ENCODE results near the gene TGIF2.
A peak's percentile ranks its signal among the peaks of the same experiment; 100 is the strongest.

The TGIF2 gene

DNA sequence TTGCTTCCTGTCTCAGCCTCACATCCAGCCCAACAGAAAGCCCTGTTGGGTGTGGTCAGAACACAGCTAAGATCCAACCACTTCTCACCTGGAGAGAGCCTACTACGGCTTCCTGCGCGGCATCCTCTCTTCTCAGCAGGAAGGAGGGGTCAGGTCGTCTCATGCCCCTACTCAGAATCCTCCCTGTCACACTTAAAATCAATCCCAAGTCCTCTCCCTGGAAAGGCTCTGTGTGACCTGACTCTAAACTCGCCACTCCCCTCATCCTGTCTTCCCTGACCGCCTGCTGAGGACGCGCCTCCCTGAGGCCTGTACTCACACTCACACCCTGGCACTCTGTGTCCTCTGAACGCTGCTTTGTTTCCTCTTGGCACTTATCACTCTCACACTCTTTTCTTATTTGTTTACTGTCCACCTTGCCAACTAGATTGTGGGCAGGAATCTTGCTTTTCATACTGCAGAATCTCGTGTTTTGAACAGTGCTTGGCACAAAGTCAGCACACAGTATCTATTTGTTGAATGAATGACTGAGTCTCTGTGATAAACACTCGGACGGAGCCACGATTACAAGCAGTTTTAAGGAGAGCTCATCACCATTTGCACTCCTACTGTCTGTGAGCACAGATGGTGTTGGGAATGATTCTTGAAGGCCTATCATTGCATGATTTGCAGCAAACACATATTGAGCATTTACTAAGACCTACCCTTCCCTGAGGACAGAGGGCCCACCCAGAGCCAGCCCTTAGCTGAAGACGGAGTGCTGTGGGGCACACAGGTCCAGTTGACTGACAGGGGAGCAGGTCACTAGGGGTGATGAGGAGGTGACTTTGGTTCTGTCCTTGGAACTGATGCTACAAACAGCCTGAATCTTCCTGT, 50.9 kb downstream of the TGIF2 start:
- TF ChIP-seq, protein P1, sequence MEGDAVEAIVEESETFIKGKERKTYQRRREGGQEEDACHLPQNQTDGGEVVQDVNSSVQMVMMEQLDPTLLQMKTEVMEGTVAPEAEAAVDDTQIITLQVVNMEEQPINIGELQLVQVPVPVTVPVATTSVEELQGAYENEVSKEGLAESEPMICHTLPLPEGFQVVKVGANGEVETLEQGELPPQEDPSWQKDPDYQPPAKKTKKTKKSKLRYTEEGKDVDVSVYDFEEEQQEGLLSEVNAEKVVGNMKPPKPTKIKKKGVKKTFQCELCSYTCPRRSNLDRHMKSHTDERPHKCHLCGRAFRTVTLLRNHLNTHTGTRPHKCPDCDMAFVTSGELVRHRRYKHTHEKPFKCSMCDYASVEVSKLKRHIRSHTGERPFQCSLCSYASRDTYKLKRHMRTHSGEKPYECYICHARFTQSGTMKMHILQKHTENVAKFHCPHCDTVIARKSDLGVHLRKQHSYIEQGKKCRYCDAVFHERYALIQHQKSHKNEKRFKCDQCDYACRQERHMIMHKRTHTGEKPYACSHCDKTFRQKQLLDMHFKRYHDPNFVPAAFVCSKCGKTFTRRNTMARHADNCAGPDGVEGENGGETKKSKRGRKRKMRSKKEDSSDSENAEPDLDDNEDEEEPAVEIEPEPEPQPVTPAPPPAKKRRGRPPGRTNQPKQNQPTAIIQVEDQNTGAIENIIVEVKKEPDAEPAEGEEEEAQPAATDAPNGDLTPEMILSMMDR (IDR thresholded peaks at IDR 0.05), result peak; percentile 31; the same call in 1 of the 2 replicates

DNA sequence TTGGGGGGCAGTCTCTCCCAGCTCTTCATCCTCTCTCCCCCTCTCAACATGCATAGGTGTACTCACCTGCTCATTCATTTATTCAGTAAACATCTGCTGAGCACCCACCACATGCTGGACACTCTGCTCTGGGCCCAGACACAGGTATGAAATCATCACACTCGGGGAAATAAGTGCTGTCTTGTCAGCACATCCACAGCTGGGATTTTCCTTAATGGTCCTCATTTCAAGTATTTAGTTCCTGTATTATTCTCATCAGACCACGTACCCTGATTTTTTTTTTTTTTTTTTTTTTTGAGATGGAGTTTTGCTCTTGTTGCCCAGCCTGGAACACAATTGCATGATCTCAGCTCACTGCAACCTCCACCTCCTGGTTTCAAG, 51.5 kb downstream of the TGIF2 start:
- TF ChIP-seq, protein P1 (IDR thresholded peaks at IDR 0.05), result no peak

DNA sequence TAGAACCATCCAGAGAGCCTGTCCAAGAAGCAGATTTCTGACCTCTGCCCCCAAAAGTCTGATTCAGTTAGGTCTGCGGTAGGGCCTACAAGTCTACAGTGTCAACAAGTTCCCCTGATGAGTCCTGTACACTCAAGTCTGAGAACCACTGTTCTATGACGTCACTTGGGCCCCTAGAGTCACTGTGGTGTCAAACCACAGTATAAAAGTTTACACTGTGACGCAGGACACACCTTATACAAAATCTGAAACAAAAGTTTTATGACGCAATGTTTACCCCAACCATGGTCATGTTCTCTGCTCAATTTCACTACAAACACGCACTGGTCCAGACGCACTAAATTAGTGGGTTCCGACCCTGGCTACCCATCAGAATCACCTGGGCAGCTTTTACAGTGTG, 54.7 kb downstream of the TGIF2 start:
- TF ChIP-seq, protein P1 (IDR thresholded peaks at IDR 0.05), result no peak

DNA sequence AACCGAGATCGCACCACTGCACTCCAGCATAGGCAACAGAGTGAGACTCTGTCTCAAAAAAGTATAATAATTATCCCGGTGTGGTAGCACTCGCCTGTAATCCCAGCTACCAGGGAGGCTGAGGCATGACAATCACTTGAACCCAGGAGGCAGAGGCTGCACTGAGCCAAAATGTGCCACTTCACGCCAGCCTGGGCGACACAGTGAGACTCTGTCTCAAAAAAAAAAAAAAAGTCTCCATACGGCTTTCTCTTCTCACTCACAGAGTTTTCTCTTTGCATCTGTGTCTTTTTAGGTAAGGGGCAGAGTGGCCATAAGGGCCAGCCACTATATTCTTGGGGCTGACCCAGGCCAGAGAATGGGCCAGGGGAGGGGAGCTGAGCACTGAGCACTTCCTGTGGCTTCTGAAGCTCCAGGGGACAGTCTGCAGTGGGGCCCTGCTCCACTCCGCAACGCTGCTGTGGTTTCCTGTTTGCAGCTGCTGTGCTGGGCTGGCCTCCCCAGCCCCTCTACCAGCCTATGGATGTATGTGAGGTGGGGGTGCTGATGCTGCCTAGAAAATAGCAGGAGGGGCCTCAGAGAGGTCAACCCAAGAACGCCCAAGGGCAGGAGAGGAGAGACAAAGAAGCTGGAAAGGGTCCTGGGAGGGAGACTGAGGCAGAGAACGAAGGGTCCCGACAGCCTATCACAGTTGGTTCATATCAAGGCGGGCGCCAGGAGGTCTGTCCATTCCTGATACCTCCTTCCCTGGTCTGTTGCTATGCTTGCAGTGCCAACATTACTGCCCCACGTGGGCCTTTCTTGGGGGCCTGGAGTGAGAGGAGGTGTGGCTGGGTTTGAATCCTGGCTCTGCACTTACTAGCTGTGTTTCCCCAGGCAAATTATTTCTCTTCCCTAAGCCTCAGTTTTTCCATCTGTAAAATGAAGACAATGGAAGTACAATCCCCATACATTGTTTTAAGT, 56.6 kb downstream of the TGIF2 start:
- TF ChIP-seq, protein P1 (IDR thresholded peaks at IDR 0.05), result no peak

DNA sequence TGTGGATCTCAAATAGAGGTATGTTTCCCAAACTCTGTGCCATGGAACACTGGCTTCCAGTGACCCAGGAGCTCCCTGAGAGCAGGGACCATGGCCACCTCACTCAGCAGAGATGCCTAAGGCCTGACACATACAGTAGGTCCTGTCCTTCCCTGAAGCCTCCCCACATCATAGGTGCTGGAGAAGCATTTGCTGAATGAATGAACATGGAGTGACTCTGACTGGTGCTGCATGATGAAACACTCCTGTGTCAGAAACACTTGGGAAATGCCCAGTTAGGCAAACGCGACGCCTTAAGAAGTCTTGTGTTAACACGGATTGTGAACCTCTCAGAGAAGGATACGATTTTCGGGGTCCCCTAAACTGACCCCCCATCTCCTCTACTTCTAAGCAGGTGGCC, 58.2 kb downstream of the TGIF2 start:
- TF ChIP-seq, protein P1 (IDR thresholded peaks at IDR 0.05), result no peak

DNA sequence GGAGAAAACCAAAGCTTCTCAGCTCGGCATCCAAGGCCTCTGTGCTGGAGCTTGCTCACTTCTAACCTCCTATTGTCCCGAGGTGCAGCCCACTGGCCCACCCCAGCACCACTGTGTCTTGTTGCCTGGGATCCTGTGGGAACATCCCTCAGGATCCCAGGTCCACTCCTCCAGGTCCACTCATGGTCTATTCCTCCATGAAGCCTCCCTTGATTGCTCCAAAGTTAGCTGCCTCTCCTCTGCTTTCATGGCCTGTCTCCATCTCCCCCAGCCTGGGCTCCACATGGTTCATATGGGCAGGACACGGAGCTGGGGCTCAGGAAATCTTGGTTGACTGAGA, 58.7 kb downstream of the TGIF2 start:
- TF ChIP-seq, protein P1 (IDR thresholded peaks at IDR 0.05), result no peak

DNA sequence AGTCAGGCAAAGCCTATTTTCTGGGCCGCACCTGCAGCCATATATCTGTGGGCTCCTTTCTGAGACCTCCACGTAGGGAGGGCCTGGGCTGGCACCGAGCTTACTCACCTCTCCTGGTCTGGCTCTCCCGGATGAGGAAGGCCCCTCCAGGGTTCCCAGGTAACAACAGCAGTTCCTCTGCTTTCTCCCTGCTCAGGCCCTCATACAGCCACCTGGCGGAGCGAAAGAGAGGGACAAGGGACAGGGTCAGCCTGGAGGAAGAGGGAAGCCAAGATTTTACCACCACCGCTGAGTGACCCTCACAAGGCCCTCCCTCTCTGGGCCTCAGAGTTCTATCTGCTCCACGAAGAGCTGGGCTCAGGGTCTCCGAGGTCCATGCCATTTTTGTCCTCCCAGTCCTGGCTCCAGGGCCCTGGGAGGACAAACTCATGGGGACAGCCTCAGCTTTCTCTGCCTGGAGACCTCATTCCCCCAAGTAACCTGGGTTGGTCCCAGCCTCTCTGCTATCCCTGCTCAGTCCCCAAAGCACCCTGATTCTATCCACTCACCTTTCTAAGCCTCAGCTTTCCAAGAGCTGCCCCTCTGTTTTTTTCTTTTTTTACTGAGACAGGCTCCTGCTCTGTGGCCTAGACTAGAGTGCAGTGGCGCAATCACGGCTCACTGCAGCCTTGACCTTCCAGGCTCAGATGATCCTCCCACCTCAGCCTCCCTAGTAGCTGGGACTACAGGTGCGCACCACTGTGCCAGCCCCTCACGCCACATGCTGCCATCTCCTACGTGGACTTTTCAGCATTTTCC, 59.3 kb downstream of the TGIF2 start:
- TF ChIP-seq, protein P1 (IDR thresholded peaks at IDR 0.05), result no peak
